Prostate gland (tissue), 2 donors: ENCODE data around the gene ACIN1. TPM values are rescaled to one million over a fixed set of nuclear protein-coding genes. Genes with fewer than 3 reads are reported as not detected.
A peak's percentile ranks its signal among the peaks of the same experiment; 100 is the strongest.

Experiments
- DNase-seq: peaks from one replicate; pipeline ENCODE4 v3.0.0-alpha.2; 2019; ENCODE audit warnings: low spot score
- H3K27ac ChIP-seq, 2 donors: fragments of 200-600 bp; sonication (generic); 2 replicates each; pipeline ENCODE4 v1.5.1; 2017 to 2019
- H3K27me3 ChIP-seq: fragments of 200-600 bp; sonication (generic); replicated peaks from 2 replicates; pipeline ENCODE4 v1.5.1; 2019; ENCODE audit not compliant: insufficient read depth
- H3K36me3 ChIP-seq, 2 donors: fragments of 200-600 bp; sonication (generic); 1 replicate in 1 of 2; 2 replicates in 1 of 2; pipeline versions ENCODE4 v1.5.1 to v1.8.1; 2017 to 2019
- H3K4me1 ChIP-seq: fragments of 200-600 bp; sonication (generic); replicated peaks from 2 replicates; pipeline ENCODE4 v1.5.1; 2019
- H3K4me3 ChIP-seq, 2 donors: fragments of 200-600 bp; sonication (generic); 2 replicates each; pipeline ENCODE4 v1.5.1; 2017 to 2019
- H3K9me3 ChIP-seq: fragments of 200-600 bp; sonication (generic); 2 replicates; pipeline ENCODE4 v1.5.1; 2017
- POLR2A ChIP-seq: fragments of 450-650 bp; IDR thresholded peaks from one replicate; pipeline ENCODE4 v1.6.1; 2016; ENCODE audit warnings: antibody characterized with exemption, mild to moderate bottlenecking
- POLR2AphosphoS5 ChIP-seq: sonication (generic); formaldehyde crosslinking; IDR thresholded peaks from one replicate; pipeline ENCODE4 v1.6.1; 2017; ENCODE audit warnings: antibody characterized with exemption
- whole genome bisulfite sequencing: methylation state at CpG from one replicate; pipeline ENCODE4 v1.1.5; 2018; 5-methylcytosine and 5-hydroxymethylcytosine counted together
- intact Hi-C: fragments of 100-400 bp; cut with DNase I; formaldehyde crosslinking; loops from one replicate; pipeline ENCODE4 v1.14.2; 2022
- total RNA-seq, 2 donors: library from RNA; depleted of rRNA; stranded (reverse); fragments of >200 nt; gene quantifications; one replicate each; pipeline ENCODE4 v1.1.0, GENCODE V29; 2016
- TF ChIP-seq, protein P1 (sequence below), 4 experiments: fragments of 200-600 bp in 2 of 4; fragments of 450-650 bp in 2 of 4; sonication (generic) in 2 of 4; IDR thresholded peaks; 1 replicate in 3 of 4; 2 replicates in 1 of 4; pipeline ENCODE4 v1.5.1; 2016 to 2019; ENCODE audit warnings: antibody characterized with exemption in 4 of 4, mild to moderate bottlenecking in 2 of 4, moderate library complexity in 2 of 4

The ACIN1 gene
- total RNA-seq, 2 donors from 2014 or later: 86.6 to 168 TPM

DNA sequence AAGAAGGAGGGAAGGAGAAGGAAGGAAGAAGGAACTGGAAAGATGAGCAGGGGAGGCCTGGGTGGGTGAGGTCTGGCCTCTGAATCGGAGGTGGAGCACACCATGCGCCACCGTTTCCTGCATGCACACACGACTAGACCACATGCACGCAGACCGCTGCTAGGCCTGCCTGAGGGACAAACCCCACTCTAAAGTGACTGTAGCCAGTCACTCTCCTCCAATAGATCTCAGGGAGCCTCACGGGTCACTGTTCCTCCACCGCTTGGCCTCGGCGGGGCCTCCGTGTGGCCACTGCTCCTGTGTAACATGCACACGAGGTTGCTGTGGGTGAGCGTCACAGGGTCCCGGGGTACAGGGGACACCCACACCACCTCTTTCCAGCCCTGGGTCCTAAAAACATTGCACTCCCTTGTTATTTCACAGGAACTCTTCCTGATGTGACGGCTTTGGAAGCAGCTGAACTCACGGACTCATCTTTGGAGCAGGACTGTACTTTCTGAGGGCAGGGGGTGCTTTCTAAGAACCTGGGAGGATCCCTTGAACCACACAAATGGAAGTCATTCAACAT lies 41.7 kb upstream of the ACIN1 start:
- Histone ChIP-seq H3K4me3 (no peak overlapping the region), H3K36me3 (peaks cover 3 to 13% of the 10 kb centered on the region in 2 donors), H3K4me1 (no peaks in the 10 kb centered on the region), H3K9me3 (no peaks in the 10 kb centered on the region), H3K27ac (peak overlapping the region; percentile 58 to 73), H3K27me3 (no peaks in the 10 kb centered on the region)
- DNase-seq: no peak
- 90% methylated on average over 16 of the region's 16 CpGs for WGBS
- intact Hi-C loops: no loop called here
- TF ChIP-seq POLR2A (no peak), POLR2AphosphoS5 (no peak)
- TF ChIP-seq, protein P1, sequence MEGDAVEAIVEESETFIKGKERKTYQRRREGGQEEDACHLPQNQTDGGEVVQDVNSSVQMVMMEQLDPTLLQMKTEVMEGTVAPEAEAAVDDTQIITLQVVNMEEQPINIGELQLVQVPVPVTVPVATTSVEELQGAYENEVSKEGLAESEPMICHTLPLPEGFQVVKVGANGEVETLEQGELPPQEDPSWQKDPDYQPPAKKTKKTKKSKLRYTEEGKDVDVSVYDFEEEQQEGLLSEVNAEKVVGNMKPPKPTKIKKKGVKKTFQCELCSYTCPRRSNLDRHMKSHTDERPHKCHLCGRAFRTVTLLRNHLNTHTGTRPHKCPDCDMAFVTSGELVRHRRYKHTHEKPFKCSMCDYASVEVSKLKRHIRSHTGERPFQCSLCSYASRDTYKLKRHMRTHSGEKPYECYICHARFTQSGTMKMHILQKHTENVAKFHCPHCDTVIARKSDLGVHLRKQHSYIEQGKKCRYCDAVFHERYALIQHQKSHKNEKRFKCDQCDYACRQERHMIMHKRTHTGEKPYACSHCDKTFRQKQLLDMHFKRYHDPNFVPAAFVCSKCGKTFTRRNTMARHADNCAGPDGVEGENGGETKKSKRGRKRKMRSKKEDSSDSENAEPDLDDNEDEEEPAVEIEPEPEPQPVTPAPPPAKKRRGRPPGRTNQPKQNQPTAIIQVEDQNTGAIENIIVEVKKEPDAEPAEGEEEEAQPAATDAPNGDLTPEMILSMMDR (IDR thresholded peaks at IDR 0.05): no peak

GRCh38 chr14:23132970-23133369 lies 38.0 kb upstream of the ACIN1 start:
- peaks cover 3% of the 10 kb centered on the region for H3K4me1 ChIP-seq
- H3K4me3 ChIP-seq: no peak overlapping the region
- DNase-seq: no peak
- intact Hi-C loops: no loop called here
- TF ChIP-seq POLR2A (no peak), POLR2AphosphoS5 (no peak)
- TF ChIP-seq, protein P1 (IDR thresholded peaks at IDR 0.05): no peak
- H3K27ac ChIP-seq: no peak overlapping the region
- H3K9me3 ChIP-seq: no peaks in the 10 kb centered on the region
- H3K27me3 ChIP-seq: no peaks in the 10 kb centered on the region
- 61% methylated on average over 8 of the region's 8 CpGs for WGBS
- H3K36me3 ChIP-seq: peaks cover 0 to 1% of the 10 kb centered on the region in 2 donors

DNA sequence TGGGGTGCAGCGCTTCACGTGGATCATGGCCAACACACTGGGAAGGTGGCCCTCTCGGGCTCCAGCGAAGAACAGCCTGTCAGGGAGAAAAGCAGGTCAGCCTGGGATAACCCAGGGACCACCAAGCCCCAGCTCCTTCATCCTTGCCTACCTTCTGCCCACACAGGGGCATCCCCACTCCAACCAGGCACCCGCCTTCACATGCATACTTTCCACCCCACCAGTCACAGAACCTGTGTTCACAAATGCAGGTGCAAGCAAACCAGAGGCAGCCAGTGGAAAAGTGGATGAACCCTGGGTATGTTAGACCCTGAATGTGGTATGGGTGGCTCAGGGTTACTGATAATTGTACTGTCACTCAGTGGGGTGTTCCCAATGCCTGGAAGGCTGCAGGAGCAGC lies 36.5 kb upstream of the ACIN1 start:
- TF ChIP-seq POLR2AphosphoS5: no peak
- TF ChIP-seq, protein P1 (IDR thresholded peaks at IDR 0.05): no peak
- TF ChIP-seq POLR2A: no peak
- no peaks in the 10 kb centered on the region for H3K9me3 ChIP-seq
- intact Hi-C loops: no loop called here
- peak overlapping the region in 1 of 2 donors; percentile 65 for H3K27ac ChIP-seq
- H3K36me3 ChIP-seq: peaks cover 0 to 4% of the 10 kb centered on the region in 2 donors
- 91% methylated on average over 5 of the region's 5 CpGs for WGBS
- peaks cover 3% of the 10 kb centered on the region for H3K4me1 ChIP-seq
- no peaks in the 10 kb centered on the region for H3K27me3 ChIP-seq
- H3K4me3 ChIP-seq: no peak overlapping the region
- DNase-seq: no peak

DNA sequence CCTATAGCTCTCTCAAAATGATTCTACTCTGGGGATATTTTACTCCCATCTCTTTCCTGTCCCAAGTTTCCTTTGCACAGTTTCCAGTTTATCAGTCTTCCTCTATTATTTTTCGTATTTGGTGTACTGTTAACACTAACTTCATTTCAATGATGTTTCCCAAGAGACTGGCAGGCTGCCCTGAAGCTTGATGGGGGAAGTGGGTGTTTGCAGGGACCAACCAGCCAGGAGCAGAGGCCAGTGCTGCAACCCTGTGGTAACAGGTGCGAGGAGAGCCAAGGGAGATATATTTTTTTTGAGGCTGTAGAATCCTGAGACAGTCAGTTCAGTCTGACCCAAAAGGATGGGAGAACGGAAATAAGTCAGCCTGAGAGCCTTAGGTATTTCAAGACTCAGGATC lies 35.9 kb upstream of the ACIN1 start:
- Histone ChIP-seq H3K4me1 (peaks cover 3% of the 10 kb centered on the region), H3K4me3 (no peak overlapping the region), H3K9me3 (no peaks in the 10 kb centered on the region), H3K36me3 (peaks cover 0 to 4% of the 10 kb centered on the region in 2 donors), H3K27me3 (no peaks in the 10 kb centered on the region), H3K27ac (peak overlapping the region; percentile 65 to 72)
- 76% methylated on average over 3 of the region's 3 CpGs for WGBS
- intact Hi-C loops: no loop called here
- TF ChIP-seq, protein P1 (IDR thresholded peaks at IDR 0.05): no peak
- TF ChIP-seq POLR2A (no peak), POLR2AphosphoS5 (no peak)
- no peak for DNase-seq

DNA sequence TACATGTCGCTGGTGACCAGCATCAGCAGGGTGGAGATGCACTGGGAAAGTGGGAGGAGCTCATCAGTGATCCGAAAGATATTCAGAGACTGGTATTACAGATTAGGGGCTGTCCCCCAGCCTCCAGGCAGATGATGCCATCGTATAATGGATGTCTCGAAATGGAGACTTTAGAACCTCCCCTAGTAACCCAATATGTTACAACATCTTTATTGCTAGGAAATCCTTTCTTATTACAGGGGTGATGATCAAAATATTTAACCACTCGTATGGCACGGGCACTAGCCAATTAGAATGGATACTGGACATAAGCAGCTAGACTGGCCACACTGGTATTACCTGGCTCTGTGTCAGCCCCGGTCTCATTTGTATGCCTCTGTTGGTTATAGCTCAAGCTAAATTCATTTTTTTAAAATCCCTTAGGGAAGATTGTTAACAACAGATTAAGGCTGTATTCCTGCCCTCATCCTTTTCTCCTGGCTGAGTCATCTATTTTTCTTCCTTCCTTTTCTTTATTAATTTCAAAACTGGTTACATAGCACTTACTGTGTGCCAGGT lies 34.9 kb upstream of the ACIN1 start:
- peak overlapping the region; percentile 65 to 72 for H3K27ac ChIP-seq

More for the DNA sequence above, 34.9 kb upstream of the ACIN1 start:
- TF ChIP-seq POLR2AphosphoS5 (peak; percentile 81), POLR2A (no peak)
- TF ChIP-seq, protein P1 (IDR thresholded peaks at IDR 0.05): no peak
- Histone ChIP-seq H3K27me3 (no peaks in the 10 kb centered on the region), H3K4me3 (no peak overlapping the region), H3K9me3 (no peaks in the 10 kb centered on the region), H3K36me3 (peaks cover 0 to 4% of the 10 kb centered on the region in 2 donors), H3K4me1 (peaks cover 3% of the 10 kb centered on the region)
- intact Hi-C loops: loop anchor here (10.0 kb wide), 1 partner anchor 175 kb away; the partner anchor contains the start of genes BCL2L2 and PPP1R3E
- 64% methylated on average over 7 of the region's 7 CpGs for WGBS
- peak; percentile 77 for DNase-seq
